ENCODE data around the gene BBOX1. TPM values are rescaled to one million over a fixed set of nuclear protein-coding genes. Genes with fewer than 3 reads are reported as not detected.
"Not testable (repeated sequence)": the region's sequence is repeated elsewhere in the genome, so short reads cannot be mapped to it uniquely, and the experiment has no call there.

The BBOX1 gene
- total RNA-seq, 2 experiments from 2014 or later = not detected

GRCh38 chr11:27120211-27120610 is 79.6 kb downstream of the BBOX1 start:
- CTCF ChIA-PET = interaction anchor here (0.6 to 0.8 kb wide), 2 partner anchors 11 to 56 kb away, joined by 3 read pairs; no protein-coding TSS in a partner anchor
- peaks cover 2% of the 10 kb centered on the region for H3K27me3 Mint-ChIP-seq (ENCODE audit: low read depth)

GRCh38 chr11:27122001-27122400 is 81.4 kb downstream of the BBOX1 start:
- Mint-ChIP-seq H3K27ac (no peak overlapping the region), H3K4me1 (ENCODE audit: low read depth) (no peaks in the 10 kb centered on the region), H3K4me3 (no peak overlapping the region), H3K36me3 (ENCODE audit: low read depth) (no peaks in the 10 kb centered on the region), H3K9me3 (no peaks in the 10 kb centered on the region), H3K27me3 (ENCODE audit: low read depth) (peaks cover 2% of the 10 kb centered on the region)
- DNase-seq = no peak
- CTCF ChIA-PET = no interaction called here
- intact Hi-C loops (cut with micrococcal nuclease) = no loop called here

More at GRCh38 chr11:27120211-27120610, 79.6 kb downstream of the BBOX1 start:
- intact Hi-C loops (cut with micrococcal nuclease) = no loop called here
- Mint-ChIP-seq H3K9me3 (no peaks in the 10 kb centered on the region), H3K4me1 (ENCODE audit: low read depth) (no peaks in the 10 kb centered on the region), H3K4me3 (no peak overlapping the region), H3K36me3 (ENCODE audit: low read depth) (no peaks in the 10 kb centered on the region), H3K27ac (no peak overlapping the region)
- DNase-seq = no peak

- CTCF ChIA-PET = interaction anchor here (0.6 kb wide), 1 partner anchor 24 kb away, joined by 4 read pairs; no protein-coding TSS in a partner anchor
- Mint-ChIP-seq H3K4me1 (ENCODE audit: low read depth) (no peaks in the 10 kb centered on the region), H3K27ac (no peak overlapping the region), H3K4me3 (no peak overlapping the region), H3K9me3 (no peaks in the 10 kb centered on the region), H3K36me3 (ENCODE audit: low read depth) (no peaks in the 10 kb centered on the region), H3K27me3 (ENCODE audit: low read depth) (peaks cover 2% of the 10 kb centered on the region)
- intact Hi-C loops (cut with micrococcal nuclease) = no loop called here
- DNase-seq = no peak
These were observed 84.1 kb downstream of the BBOX1 start for GRCh38 chr11:27124514-27125264.

- DNase-seq = no peak
- no peaks in the 10 kb centered on the region for H3K36me3 Mint-ChIP-seq (ENCODE audit: low read depth)
- H3K27ac Mint-ChIP-seq = no peak overlapping the region
- no peaks in the 10 kb centered on the region for H3K27me3 Mint-ChIP-seq (ENCODE audit: low read depth)
- CTCF ChIA-PET = no interaction called here
- intact Hi-C loops (cut with micrococcal nuclease) = no loop called here
- H3K9me3 Mint-ChIP-seq = peaks cover 2% of the 10 kb centered on the region
- H3K4me1 Mint-ChIP-seq (ENCODE audit: low read depth) = no peaks in the 10 kb centered on the region
- H3K4me3 Mint-ChIP-seq = no peak overlapping the region
These were observed 89.1 kb downstream of the BBOX1 start for GRCh38 chr11:27129686-27130085.

- DNase-seq = no peak
- Mint-ChIP-seq H3K27ac (no peak overlapping the region), H3K36me3 (ENCODE audit: low read depth) (no peaks in the 10 kb centered on the region), H3K4me3 (no peak overlapping the region), H3K9me3 (peaks cover 10% of the 10 kb centered on the region), H3K4me1 (ENCODE audit: low read depth) (no peaks in the 10 kb centered on the region), H3K27me3 (ENCODE audit: low read depth) (no peaks in the 10 kb centered on the region)
- intact Hi-C loops (cut with micrococcal nuclease) = no loop called here
- CTCF ChIA-PET = interaction anchor here (1.1 kb wide), 1 partner anchor 11 kb away, joined by 3 read pairs; no protein-coding TSS in a partner anchor
These were observed 90.2 kb downstream of the BBOX1 start for GRCh38 chr11:27130806-27131205.

- H3K36me3 Mint-ChIP-seq (ENCODE audit: low read depth); H3K4me3 Mint-ChIP-seq; H3K27ac Mint-ChIP-seq; H3K27me3 Mint-ChIP-seq (ENCODE audit: low read depth); intact Hi-C loops (cut with micrococcal nuclease); H3K4me1 Mint-ChIP-seq (ENCODE audit: low read depth); DNase-seq; CTCF ChIA-PET: not testable (repeated sequence)
- peaks cover 16% of the 10 kb centered on the region for H3K9me3 Mint-ChIP-seq
These were observed 95.3 kb downstream of the BBOX1 start for GRCh38 chr11:27135924-27136329.

- no peak for DNase-seq
- Mint-ChIP-seq H3K27me3 (ENCODE audit: low read depth) (no peaks in the 10 kb centered on the region), H3K4me3 (no peak overlapping the region), H3K9me3 (peaks cover 26% of the 10 kb centered on the region), H3K36me3 (ENCODE audit: low read depth) (no peaks in the 10 kb centered on the region), H3K4me1 (ENCODE audit: low read depth) (no peaks in the 10 kb centered on the region), H3K27ac (no peak overlapping the region)
- intact Hi-C loops (cut with micrococcal nuclease) = no loop called here
- CTCF ChIA-PET = no interaction called here
These were observed 98.1 kb downstream of the BBOX1 start for GRCh38 chr11:27138716-27139115.

GRCh38 chr11:27139742-27140367 is 99.2 kb downstream of the BBOX1 start:
- H3K4me3 Mint-ChIP-seq = no peak overlapping the region
- H3K4me1 Mint-ChIP-seq (ENCODE audit: low read depth) = no peaks in the 10 kb centered on the region
- no peak for DNase-seq
- no peaks in the 10 kb centered on the region for H3K36me3 Mint-ChIP-seq (ENCODE audit: low read depth)
- intact Hi-C loops (cut with micrococcal nuclease) = no loop called here
- no peak overlapping the region for H3K27ac Mint-ChIP-seq
- no peaks in the 10 kb centered on the region for H3K27me3 Mint-ChIP-seq (ENCODE audit: low read depth)
- peaks cover 25% of the 10 kb centered on the region for H3K9me3 Mint-ChIP-seq
- CTCF ChIA-PET = no interaction called here

- intact Hi-C loops (cut with micrococcal nuclease) = no loop called here
- Mint-ChIP-seq H3K9me3 (peaks cover 16% of the 10 kb centered on the region), H3K4me1 (ENCODE audit: low read depth) (no peaks in the 10 kb centered on the region), H3K27me3 (ENCODE audit: low read depth) (no peaks in the 10 kb centered on the region), H3K27ac (no peak overlapping the region), H3K4me3 (no peak overlapping the region), H3K36me3 (ENCODE audit: low read depth) (no peaks in the 10 kb centered on the region)
- no peak for DNase-seq
- CTCF ChIA-PET = no interaction called here
These were observed 101.0 kb downstream of the BBOX1 start for GRCh38 chr11:27141576-27141975.

- Mint-ChIP-seq H3K4me3 (no peak overlapping the region), H3K9me3 (peaks cover 2% of the 10 kb centered on the region), H3K4me1 (ENCODE audit: low read depth) (no peaks in the 10 kb centered on the region), H3K27ac (no peak overlapping the region), H3K27me3 (ENCODE audit: low read depth) (no peaks in the 10 kb centered on the region), H3K36me3 (ENCODE audit: low read depth) (no peaks in the 10 kb centered on the region)
- no peak for DNase-seq
- intact Hi-C loops (cut with micrococcal nuclease) = no loop called here
- CTCF ChIA-PET = no interaction called here
These were observed 107.3 kb downstream of the BBOX1 start for GRCh38 chr11:27147916-27148315.

GRCh38 chr11:27148506-27148905 is 107.9 kb downstream of the BBOX1 start:
- Mint-ChIP-seq H3K4me1 (ENCODE audit: low read depth) (no peaks in the 10 kb centered on the region), H3K9me3 (peaks cover 2% of the 10 kb centered on the region), H3K4me3 (no peak overlapping the region), H3K36me3 (ENCODE audit: low read depth) (no peaks in the 10 kb centered on the region), H3K27me3 (ENCODE audit: low read depth) (no peaks in the 10 kb centered on the region), H3K27ac (no peak overlapping the region)
- CTCF ChIA-PET = interaction anchor here (0.7 kb wide), 1 partner anchor 24 kb away, joined by 4 read pairs; no protein-coding TSS in a partner anchor
- no peak for DNase-seq
- intact Hi-C loops (cut with micrococcal nuclease) = no loop called here

- H3K36me3 Mint-ChIP-seq (ENCODE audit: low read depth) = no peaks in the 10 kb centered on the region
These were observed 109.5 kb downstream of the BBOX1 start for GRCh38 chr11:27150098-27150497.

GRCh38 chr11:27153136-27153535 is 112.5 kb downstream of the BBOX1 start:
- no peak for DNase-seq
- no peak overlapping the region for H3K4me3 Mint-ChIP-seq
- no peaks in the 10 kb centered on the region for H3K9me3 Mint-ChIP-seq
- intact Hi-C loops (cut with micrococcal nuclease) = loop anchor here (10.0 kb wide), 1 partner anchor 138 kb away; no protein-coding TSS in a partner anchor
- H3K4me1 Mint-ChIP-seq (ENCODE audit: low read depth) = no peaks in the 10 kb centered on the region
- no peak overlapping the region for H3K27ac Mint-ChIP-seq
- no peaks in the 10 kb centered on the region for H3K36me3 Mint-ChIP-seq (ENCODE audit: low read depth)
- CTCF ChIA-PET = no interaction called here
- no peaks in the 10 kb centered on the region for H3K27me3 Mint-ChIP-seq (ENCODE audit: low read depth)

More at GRCh38 chr11:27150098-27150497, 109.5 kb downstream of the BBOX1 start:
- CTCF ChIA-PET = no interaction called here
- intact Hi-C loops (cut with micrococcal nuclease) = loop anchor here (10.0 kb wide), 1 partner anchor 135 kb away; no protein-coding TSS in a partner anchor
- Mint-ChIP-seq H3K27ac (no peak overlapping the region), H3K4me3 (no peak overlapping the region), H3K9me3 (no peaks in the 10 kb centered on the region), H3K27me3 (ENCODE audit: low read depth) (no peaks in the 10 kb centered on the region), H3K4me1 (ENCODE audit: low read depth) (no peaks in the 10 kb centered on the region)
- DNase-seq = no peak

Data from activated naive CD4-positive, alpha-beta T cell treated with anti-CD3 and anti-CD28 coated beads for 36 hours (primary cell).